Spleen (tissue), 11 donors: ENCODE data around the gene MERTK. TPM values are rescaled to one million over a fixed set of nuclear protein-coding genes. Genes with fewer than 3 reads are reported as not detected.

Experiments
- DNase-seq: peaks from one replicate; pipeline ENCODE4 v3.0.0-alpha.2; 2020
- H3K27ac ChIP-seq, 8 donors: fragments of 200-600 bp; sonication (generic) in 7 of 8; 1 replicate in 4 of 8; 2 replicates in 4 of 8; pipeline versions ENCODE4 v1.5.0 to v1.8.0; 2016 to 2021; ENCODE audit warnings: inconsistent platforms in 4 of 8, mild to moderate bottlenecking in 4 of 8, moderate library complexity in 1 of 8
- H3K27me3 ChIP-seq, 7 donors: fragments of 200-600 bp; sonication (generic) in 6 of 7; replicated peaks in 1 of 7; 1 replicate in 4 of 7; 2 replicates in 3 of 7; pipeline versions ENCODE4 v1.5.0 to v1.8.0; 2016 to 2021; ENCODE audit warnings: inconsistent platforms in 3 of 7, mild to moderate bottlenecking in 1 of 7
- H3K36me3 ChIP-seq, 6 donors: fragments of 200-600 bp; sonication (generic) in 5 of 6; 1 replicate in 4 of 6; 2 replicates in 2 of 6; pipeline versions ENCODE4 v1.5.0 to v1.8.0; 2016 to 2021; ENCODE audit warnings: inconsistent platforms in 2 of 6
- H3K4me1 ChIP-seq, 6 donors: fragments of 200-600 bp; sonication (generic) in 5 of 6; 1 replicate in 3 of 6; 2 replicates in 3 of 6; pipeline versions ENCODE4 v1.5.0 to v1.8.0; 2016 to 2021; ENCODE audit warnings: inconsistent platforms in 3 of 6
- H3K4me3 ChIP-seq, 8 donors: fragments of 200-600 bp; sonication (generic) in 7 of 8; 1 replicate in 4 of 8; 2 replicates in 4 of 8; pipeline versions ENCODE4 v1.5.0 to v1.8.0; 2016 to 2021; ENCODE audit warnings: inconsistent platforms in 4 of 8, mild to moderate bottlenecking in 4 of 8, moderate library complexity in 2 of 8
- H3K9me3 ChIP-seq, 8 donors: fragments of 200-600 bp; sonication (generic) in 7 of 8; 1 replicate in 4 of 8; 2 replicates in 4 of 8; pipeline versions ENCODE4 v1.5.0 to v1.8.0; 2016 to 2021; ENCODE audit warnings: inconsistent platforms in 4 of 8
- POLR2A ChIP-seq, 3 donors: fragments of 450-650 bp; IDR thresholded peaks; one replicate each; pipeline ENCODE4 v1.5.1; 2017; ENCODE audit warnings: antibody characterized with exemption in 3 of 3, mild to moderate bottlenecking in 1 of 3
- POLR2AphosphoS5 ChIP-seq, 3 donors: sonication (generic); formaldehyde crosslinking; IDR thresholded peaks; one replicate each; pipeline ENCODE4 v1.5.1; 2017; ENCODE audit warnings: antibody characterized with exemption in 3 of 3
- WGBS, 5 donors: extraction: QIAGEN DNeasy Blood & Tissue Kit in 3 of 5; methylation state at CpG; one replicate each; pipeline versions ENCODE4 v1.1.5 to v1.1.7; 2013 to 2018; 5-methylcytosine and 5-hydroxymethylcytosine counted together
- intact Hi-C: fragments of 100-400 bp; cut with DNase I; formaldehyde crosslinking; loops from one replicate; pipeline ENCODE4 v1.15.0; 2023; ENCODE audit warnings: low total_unique reads
- polyA plus RNA-seq, 3 donors: library from polyadenylated mRNA; stranded (reverse); fragments of 200-250 nt; gene quantifications; one replicate each; pipeline ENCODE4 v1.2.1, GENCODE V29; 2013
- total RNA-seq, 7 donors: library from RNA; depleted of rRNA in 3 of 7; stranded (reverse); fragments of >200 nt in 3 of 7; fragmentation: NEBNext Ultra II Directional in 4 of 7; extraction: Animal tissue kit (Norgen Biotek cat#: 25700) in 4 of 7; gene quantifications; one replicate each; pipeline versions ENCODE4 v1.1.0 to v1.2.1, GENCODE V29; 2016 to 2021
- TF ChIP-seq, protein P1 (sequence below), 11 experiments: fragments of 200-600 bp in 7 of 11; fragments of 450-650 bp in 4 of 11; sonication (generic) in 4 of 11; IDR thresholded peaks in 8 of 11; conservative IDR thresholded peaks in 3 of 11; 1 replicate in 7 of 11; 2 replicates in 4 of 11; pipeline versions ENCODE4 v1.4.0 to v1.8.0; 2016 to 2021; ENCODE audit warnings: antibody characterized with exemption in 11 of 11, inconsistent platforms in 4 of 11, mild to moderate bottlenecking in 1 of 11
- donor health status: healthy with polysubstance abuse.
- donor health status: DM: no; HTN: no; CAD: no; lungs with moderate emphysema.
- donor health status: DM: no; HTN: no; CAD: no.
- donor health status: Bipolar disorder and iron deficiency.
- donor health status: healthy.
- donor health status: DM: no; HTN: no; CAD: no.
- donor health status: DM: yes; HTN: yes; CAD: no.

MERTK gene
- total and polyA plus RNA-seq, 10 donors, result 6.9 to 127 (median 49.7) TPM

DNA sequence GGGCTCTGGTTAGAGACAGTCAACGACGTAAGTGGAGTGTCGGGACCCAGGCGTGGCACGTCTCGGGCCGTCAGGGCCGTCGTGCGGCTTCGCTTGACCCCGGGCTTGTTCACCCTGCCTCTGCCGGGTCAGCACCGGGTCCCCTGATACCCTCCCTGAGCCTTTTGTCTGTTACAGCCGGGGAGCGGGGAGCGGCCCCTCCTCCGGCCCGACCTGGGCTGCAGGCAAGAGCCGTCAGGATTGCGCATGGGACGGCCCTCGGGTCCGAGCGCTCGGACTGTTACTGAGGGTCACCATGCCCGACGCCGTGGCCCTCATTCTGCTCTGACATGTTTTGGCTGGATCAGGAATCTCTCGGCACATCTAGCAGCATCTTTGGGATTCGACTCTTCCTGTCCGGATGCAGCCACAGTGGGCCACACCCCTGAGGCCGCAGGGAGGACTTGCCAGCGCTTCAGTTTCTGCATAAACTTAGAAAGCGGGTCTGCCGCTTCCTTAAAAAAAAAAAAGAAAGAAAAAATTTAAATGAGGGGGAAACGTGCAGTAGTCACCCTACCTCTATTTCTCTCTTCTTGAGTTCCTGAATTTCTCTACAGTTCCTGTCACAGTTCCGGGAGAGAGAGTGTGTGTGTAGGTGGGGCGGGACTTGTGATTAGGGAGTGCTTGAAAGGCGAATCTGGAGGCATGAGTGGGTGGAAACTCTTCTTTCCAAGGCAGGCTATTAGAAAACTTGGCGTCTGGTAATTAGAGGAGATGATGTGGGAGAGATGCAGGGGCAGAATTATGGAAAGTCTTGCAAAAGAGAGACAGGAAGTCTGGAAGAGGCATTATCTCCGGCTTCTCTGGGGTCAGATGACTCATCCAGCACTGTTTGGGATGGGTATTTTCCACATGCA lies 157.6 kb downstream of the MERTK start:
- peak in 2 of 3 donors; percentile 47 to 73 for TF ChIP-seq POLR2AphosphoS5 (IDR thresholded peaks at IDR 0.05)
- no peak for TF ChIP-seq POLR2A (IDR thresholded peaks at IDR 0.05)
- TF ChIP-seq, protein P1, sequence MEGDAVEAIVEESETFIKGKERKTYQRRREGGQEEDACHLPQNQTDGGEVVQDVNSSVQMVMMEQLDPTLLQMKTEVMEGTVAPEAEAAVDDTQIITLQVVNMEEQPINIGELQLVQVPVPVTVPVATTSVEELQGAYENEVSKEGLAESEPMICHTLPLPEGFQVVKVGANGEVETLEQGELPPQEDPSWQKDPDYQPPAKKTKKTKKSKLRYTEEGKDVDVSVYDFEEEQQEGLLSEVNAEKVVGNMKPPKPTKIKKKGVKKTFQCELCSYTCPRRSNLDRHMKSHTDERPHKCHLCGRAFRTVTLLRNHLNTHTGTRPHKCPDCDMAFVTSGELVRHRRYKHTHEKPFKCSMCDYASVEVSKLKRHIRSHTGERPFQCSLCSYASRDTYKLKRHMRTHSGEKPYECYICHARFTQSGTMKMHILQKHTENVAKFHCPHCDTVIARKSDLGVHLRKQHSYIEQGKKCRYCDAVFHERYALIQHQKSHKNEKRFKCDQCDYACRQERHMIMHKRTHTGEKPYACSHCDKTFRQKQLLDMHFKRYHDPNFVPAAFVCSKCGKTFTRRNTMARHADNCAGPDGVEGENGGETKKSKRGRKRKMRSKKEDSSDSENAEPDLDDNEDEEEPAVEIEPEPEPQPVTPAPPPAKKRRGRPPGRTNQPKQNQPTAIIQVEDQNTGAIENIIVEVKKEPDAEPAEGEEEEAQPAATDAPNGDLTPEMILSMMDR (IDR thresholded peaks at IDR 0.05 in 8 of 11, conservative IDR thresholded peaks at IDR 0.05 in 3 of 11), result no peak
- whole genome bisulfite sequencing, 5 donors, result 0 to 1% (median 1%) methylated on average over 28 to 42 of the region's 42 CpGs
- Histone ChIP-seq H3K27me3 (no peaks in the 10 kb centered on the region), H3K27ac (peak overlapping the region; percentile 96 to 99 (median 98)), H3K4me3 (peak overlapping the region; percentile 71 to 98 (median 94)), H3K4me1 (peaks cover 20 to 65% (median 49%) of the 10 kb centered on the region in 6 donors), H3K36me3 (peaks cover 0 to 21% (median 8%) of the 10 kb centered on the region in 6 donors), H3K9me3 (no peaks in the 10 kb centered on the region)
- no peak for DNase-seq
- intact Hi-C loops, result no loop called here

DNA sequence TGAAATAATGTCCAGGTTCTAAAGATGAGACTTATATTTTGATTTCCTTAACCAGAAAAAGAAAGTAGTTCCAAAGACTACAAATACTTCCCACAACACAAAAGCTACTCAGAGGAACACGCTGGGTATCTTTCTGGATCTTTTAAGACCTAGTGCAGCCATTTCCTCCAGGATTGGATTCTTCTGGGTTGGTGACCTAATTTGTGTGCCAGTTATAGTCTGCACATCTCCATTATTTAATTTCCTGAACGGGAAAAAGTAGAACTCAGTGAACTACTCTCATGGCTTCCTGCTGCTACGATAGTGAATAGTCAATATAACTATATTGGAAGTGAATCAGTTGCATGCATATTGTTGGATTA lies 158.2 kb downstream of the MERTK start:
- intact Hi-C loops, result no loop called here
- 25 to 36% (median 29%) methylated on average over 3 of the region's 3 CpGs for WGBS, 5 donors
- Histone ChIP-seq H3K27me3 (no peaks in the 10 kb centered on the region), H3K27ac (peak overlapping the region; percentile 96 to 99 (median 98)), H3K9me3 (no peaks in the 10 kb centered on the region), H3K4me1 (peaks cover 20 to 71% (median 51%) of the 10 kb centered on the region in 6 donors), H3K36me3 (peaks cover 0 to 27% (median 11%) of the 10 kb centered on the region in 6 donors), H3K4me3 (peak overlapping the region; percentile 71 to 98 (median 94))
- no peak for TF ChIP-seq POLR2AphosphoS5 (IDR thresholded peaks at IDR 0.05)
- TF ChIP-seq, protein P1 (IDR thresholded peaks at IDR 0.05 in 8 of 11, conservative IDR thresholded peaks at IDR 0.05 in 3 of 11), result no peak
- DNase-seq, result no peak

DNA sequence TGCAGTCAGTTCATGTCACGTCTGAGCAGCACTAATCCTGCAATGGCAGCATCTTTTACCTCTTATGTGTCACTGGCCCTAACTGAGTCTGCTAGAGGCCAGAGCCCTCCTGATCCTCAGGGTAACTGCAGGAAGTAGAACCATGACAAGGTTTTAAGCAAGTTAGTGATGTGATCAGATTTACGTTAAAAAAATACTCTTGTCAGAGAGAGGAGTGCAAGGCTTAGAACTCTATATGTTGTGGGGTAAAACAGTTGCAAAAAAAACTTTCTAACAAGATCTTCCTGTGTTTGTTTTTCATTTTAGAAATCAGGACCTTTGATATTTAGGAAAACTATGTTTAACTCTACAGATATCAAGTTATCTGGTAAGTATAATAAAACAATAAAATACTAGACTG lies 161.3 kb downstream of the MERTK start:
- WGBS, 5 donors, result 78 to 89% (median 86%) methylated on average over 2 of the region's 2 CpGs
- DNase-seq, result no peak
- no peaks in the 10 kb centered on the region for H3K9me3 ChIP-seq
- H3K27me3 ChIP-seq, result no peaks in the 10 kb centered on the region
- TF ChIP-seq, protein P1 (IDR thresholded peaks at IDR 0.05 in 8 of 11, conservative IDR thresholded peaks at IDR 0.05 in 3 of 11), result no peak
- TF ChIP-seq POLR2A (IDR thresholded peaks at IDR 0.05) (no peak), POLR2AphosphoS5 (IDR thresholded peaks at IDR 0.05) (no peak)
- intact Hi-C loops, result no loop called here
- no peak overlapping the region for H3K4me3 ChIP-seq
- H3K4me1 ChIP-seq, result peaks cover 14 to 81% (median 42%) of the 10 kb centered on the region in 6 donors
- H3K27ac ChIP-seq, result peak overlapping the region in 3 of 8 donors; percentile 96 to 99 (median 99)
- H3K36me3 ChIP-seq, result peaks cover 0 to 56% (median 33%) of the 10 kb centered on the region in 6 donors

DNA sequence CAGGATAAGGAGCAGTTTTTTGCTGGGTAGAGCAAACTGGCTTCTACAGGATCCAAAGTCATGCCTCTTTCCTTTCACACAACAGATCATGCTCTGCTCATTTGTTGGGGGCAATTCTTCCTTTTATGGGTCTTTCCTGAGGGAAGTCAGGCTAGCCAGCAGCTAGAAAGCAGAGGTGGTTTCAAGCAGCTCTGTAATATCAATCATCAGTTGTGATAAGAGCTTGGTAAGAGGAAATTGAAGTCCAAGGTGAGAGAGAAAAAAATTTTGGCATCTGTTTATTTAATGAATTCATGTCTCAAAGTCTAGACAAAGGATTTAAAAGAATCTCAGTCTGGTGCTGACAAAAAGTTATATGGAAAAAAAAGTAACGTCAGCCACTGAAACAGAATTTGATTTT lies 162.9 kb downstream of the MERTK start:
- 84 to 89% (median 85%) methylated on average over 1 of the region's 1 CpG for WGBS, 5 donors
- TF ChIP-seq POLR2AphosphoS5 (IDR thresholded peaks at IDR 0.05) (no peak), POLR2A (IDR thresholded peaks at IDR 0.05) (no peak)
- TF ChIP-seq, protein P1 (IDR thresholded peaks at IDR 0.05 in 8 of 11, conservative IDR thresholded peaks at IDR 0.05 in 3 of 11), result no peak
- H3K27ac ChIP-seq, result peak overlapping the region in 5 of 8 donors; percentile 5 to 26 (median 14)

More for the DNA sequence above, 162.9 kb downstream of the MERTK start:
- no peak overlapping the region for H3K4me3 ChIP-seq
- H3K4me1 ChIP-seq, result peaks cover 14 to 88% (median 44%) of the 10 kb centered on the region in 6 donors
- H3K36me3 ChIP-seq, result peaks cover 0 to 72% (median 44%) of the 10 kb centered on the region in 6 donors
- H3K9me3 ChIP-seq, result no peaks in the 10 kb centered on the region
- H3K27me3 ChIP-seq, result no peaks in the 10 kb centered on the region
- no peak for DNase-seq
- intact Hi-C loops, result no loop called here
